Stimulated activated CD8-positive, alpha-beta memory T cell treated with anti-CD3 and anti-CD28 coated beads, Interleukin-15, amount 100 ng/mL, for 24 hours (primary cell): ENCODE results near the gene STARD7.
"Not testable (repeated sequence)": the region's sequence is repeated elsewhere in the genome, so short reads cannot be mapped to it uniquely, and the experiment has no call there.

Experiments used
- DNase-seq: peaks from one replicate; pipeline ENCODE4 v3.0.0-alpha.2; 2020; ENCODE audit warnings: low read depth

Gene STARD7

DNA sequence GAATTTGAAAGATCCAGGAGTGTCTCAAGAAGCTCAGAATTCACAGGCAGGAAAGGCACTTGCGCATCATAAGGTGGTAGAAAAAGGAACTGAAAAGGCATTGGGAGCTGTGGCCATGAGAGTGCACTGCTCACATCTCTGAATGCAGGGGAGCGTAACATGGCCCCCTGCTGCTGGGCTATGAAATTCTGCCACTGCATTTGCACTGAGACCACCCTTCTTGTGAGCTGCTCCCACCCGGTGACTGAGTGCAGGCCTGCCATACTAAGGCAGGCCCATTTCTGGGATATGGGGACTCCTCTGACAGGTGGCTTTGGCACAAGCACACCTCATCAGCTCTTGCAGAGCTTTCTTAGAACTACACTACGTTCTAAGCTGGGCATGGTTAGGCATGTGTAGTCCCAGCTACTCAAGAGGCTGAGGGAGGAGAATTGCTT, 25.3 kb upstream of the STARD7 start:
- no peak for DNase-seq

DNA sequence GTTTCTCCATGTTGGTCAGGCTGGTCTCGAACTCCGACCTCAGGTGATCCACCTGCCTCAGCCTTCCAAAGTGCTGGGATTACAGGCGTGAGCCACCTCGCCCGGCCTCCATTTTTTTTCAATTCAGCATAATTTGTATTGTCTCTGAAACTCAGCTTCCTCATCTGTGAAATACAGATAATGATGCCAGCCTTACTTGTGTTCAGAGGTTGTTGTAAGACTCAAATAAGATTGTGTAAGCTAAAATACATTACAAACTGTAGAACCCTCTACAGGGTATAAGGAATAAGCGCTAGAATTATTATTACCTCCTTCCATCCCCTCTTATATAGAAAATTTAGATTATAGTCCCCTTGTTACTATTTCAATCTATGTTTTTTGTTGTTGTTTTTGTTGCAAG, 24.8 kb upstream of the STARD7 start:
- no peak for DNase-seq

DNA sequence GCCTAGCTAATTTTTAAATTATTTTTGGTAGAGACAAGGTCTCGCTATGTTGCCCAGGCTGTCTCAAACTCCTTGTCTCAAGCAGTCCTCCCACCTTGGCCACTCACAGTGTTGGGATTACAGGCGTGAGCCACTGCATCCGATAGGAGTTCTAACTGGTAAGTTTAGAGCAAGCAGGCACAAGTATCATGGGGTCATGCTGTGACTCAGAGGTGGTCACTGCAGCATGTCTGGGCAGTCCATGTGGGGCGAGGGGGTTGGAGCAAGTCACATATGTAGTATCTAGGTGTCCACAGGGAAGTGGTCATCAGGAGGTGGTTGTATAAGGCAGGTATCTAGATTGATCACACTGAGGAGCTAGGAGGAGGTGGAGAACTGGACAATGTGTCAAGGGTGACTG, 22.7 kb upstream of the STARD7 start:
- DNase-seq, result no peak

DNA sequence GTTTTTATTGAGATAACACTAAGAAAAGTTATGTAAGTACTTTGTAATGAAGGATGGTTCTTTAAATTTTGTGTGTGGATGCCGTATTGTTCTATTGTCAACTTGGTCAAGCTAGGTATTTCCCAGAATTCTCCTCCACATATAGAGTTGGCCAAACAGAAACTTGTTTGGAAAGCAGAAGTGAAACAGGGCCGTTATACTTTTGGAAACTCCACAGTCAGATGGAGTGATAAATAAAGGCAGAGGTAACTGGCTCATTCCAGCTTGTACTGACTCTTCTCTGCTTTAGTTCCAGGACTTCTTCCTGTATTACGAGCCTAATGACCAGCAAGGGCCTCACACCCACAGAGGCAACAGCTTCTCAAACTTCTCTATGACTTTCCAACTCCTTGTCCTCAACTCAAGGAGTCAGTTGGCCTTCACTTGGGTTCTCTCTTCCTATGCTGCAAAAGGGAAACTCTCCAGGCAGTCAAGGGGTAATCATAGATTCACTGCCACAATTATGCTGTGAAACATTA, 16.4 kb upstream of the STARD7 start:
- DNase-seq, result no peak

DNA sequence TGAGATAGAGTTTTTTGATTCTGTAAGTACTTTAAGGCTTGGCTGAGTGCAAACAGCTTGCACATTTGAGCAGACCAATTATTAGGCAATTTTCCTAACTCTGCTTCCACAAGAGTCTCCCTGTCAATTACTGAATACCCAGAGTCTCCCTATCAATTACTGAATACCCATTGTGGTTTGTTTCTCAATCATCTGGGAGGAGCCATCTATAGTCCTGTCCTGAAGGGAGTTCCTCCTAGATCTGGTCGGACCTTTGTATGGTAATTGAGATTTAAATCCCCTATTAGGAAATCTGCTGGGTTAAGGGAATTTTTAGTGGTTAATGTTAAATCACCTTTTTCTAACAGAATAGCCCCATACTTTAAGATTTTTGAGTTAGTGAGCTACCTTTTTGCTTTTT, 12.5 kb upstream of the STARD7 start:
- not testable (repeated sequence) for DNase-seq

DNA sequence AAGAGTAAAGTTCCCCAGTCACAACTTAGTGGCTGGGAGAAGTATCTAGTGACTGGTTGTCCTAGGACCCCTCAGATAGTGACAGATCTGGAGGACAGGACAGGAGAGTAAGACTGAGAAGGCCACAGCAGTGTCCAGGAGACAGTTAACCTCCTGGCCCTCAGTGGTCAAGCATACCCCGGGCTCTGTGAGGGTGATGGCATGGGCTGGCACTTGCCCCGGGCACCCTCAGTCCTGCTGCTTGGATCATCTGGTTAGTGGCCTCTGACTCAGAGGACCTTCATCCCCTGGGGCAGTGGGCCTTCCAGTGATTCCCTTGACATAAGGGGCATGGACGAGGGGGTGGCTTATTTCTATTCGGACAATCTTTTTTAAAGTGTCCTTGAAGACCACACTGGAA, 11.3 kb upstream of the STARD7 start:
- DNase-seq, result not testable (repeated sequence)

DNA sequence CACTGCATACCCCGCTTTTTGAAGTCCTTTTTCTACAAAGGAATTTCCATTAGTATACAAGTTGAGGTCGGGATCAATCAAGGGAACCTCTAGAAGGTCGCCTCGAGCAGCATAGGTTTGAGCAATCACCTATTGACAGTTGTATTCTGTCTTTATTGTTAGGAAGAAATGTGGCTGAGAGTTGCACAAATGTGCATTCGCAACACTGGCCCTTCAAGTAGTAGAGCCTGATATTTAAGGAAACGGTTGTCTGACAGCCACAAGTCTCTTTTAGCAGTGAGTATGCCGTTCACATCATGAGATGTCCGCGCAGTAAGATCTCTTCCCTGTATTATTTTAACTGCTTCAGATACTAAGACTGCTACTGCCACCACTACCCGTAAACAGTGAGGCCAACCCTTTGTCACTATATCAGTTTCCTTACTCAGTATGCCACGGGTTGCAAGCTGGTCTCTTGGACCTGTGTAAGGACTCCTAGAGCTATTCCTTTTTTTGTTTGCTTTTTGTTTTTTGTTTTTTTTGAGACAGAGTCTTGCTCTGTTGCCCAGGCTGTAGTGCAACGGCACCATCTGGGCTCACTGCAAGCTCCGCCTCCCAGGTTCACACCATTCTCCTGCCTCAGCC, 10.0 kb upstream of the STARD7 start:
- DNase-seq, result no peak

DNA sequence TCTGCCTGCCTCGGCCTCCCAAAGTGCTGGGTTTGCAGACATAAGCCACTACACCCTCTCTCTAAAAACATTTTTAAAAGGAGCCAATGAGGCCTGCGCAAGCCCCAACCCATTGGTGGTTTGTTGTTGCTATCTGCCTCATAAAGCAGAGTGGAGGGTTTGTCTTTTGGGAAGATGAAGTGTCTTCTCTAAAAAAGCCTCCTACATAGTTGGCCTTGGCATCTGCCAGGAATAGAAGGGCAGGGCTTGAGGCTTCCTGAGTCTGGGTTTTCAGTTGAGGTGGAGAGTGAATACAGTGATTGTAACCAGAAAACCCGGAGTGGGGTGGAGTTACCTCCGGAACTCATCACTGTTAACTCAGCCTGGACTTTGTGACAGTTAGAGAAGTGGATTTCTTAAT, 5.9 kb upstream of the STARD7 start:
- no peak for DNase-seq

DNA sequence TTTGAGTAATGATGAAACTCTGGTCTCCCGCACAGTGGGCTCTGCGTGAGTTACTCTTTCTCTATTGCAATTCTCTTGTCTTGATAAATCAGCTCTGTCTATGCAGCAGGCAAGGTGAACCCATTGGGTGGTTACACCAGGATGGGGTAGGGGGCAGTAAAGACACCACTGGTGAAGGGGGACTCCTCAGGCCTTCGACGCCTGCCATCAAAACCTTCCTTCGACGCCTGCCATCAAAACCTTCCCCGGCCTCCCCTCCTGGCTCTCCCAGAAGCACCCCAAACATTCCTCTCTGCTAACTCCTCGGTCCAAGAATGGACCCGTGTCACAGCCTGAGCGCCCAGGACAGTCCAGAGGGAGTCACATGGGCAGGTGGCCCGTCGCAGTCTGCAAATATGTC, 4.8 kb upstream of the STARD7 start:
- DNase-seq, result no peak

DNA sequence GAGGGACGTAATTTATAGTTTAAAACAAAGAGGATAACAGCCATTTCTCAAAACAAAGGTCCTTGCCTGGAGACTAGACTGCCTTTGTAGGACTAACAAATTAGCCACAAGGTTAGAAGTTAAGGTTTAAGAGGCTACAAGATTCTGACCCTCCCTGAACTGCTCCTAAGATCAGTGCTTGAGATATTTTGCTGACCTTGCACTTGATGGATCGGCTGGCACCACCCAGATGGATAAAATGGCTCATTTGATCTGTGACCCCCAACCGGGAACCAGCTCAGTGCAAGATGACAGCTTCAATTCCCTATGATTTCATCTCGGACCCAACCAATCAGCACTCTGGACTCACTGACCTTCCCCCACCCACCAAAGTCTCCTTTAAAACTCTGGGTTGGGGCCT, 3.7 kb upstream of the STARD7 start:
- no peak for DNase-seq

DNA sequence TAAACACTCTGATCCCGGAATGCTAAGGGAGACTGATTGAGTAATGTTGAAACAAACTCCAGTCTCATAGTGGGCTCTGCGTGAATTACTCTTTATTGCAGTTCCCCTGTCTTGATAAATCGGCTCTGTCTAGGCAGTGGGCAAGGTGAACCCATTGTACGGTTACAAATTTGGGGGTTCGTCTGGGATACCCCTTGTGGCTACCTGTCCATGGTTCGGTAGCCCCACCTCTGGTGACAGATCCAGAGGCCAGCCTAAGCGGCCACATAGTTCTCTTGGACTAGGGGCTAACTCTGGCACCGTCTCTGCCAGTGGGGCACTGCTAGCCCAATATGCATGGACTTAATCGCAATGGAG, 1.1 kb upstream of the STARD7 start:
- DNase-seq, result no peak

DNA sequence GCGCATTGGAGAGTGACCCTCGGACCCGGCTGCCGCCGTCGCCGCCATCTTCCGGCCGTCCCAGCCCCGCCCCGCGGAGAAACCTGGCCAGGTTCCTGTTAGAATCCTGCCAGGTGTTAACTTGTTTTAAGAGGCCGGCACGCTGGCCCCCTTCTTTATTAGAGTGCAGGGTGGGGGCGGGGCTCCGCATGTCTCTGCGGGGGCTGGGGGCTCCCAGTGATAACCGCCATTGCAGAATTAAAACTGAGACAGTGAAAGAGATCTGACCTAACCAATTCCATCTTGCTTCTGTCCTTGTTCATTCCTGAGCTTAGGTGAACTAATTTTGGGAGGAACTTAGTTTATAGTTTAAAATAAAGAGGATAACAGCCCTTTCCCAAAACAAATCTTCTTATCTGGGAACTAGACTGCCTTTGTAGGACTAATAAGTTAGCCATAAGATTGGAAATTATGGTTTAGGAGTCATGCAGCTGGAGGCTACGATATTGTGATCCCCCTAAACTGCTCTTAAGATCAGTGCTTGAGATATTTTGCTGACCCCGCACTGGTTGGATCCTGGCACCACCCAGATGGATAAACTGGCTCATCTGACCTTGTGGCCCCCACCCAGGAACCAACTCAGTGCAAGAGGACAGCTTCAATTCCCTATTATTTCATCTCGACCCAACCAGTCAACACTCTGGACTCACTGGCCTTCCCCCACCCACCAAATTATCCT, 543 bp upstream of the STARD7 start:
- no peak for DNase-seq

DNA sequence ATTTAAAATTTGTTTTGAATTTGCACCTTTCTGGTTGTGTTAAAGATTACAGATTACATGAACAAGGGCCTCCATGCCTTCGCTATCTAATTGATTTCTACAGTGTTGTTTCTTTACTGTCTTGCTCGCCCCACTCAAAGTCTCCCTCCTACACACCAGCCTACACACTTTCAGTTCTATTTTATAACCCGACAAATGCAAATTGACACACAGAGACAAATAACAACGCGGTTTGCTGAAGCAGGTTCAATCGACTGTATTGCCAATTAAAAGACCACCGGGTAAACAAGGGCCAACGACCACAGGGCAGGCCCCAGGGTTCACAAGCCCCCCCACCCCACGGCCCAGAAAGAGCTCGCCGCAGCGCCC, 869 bp downstream of the STARD7 start:
- no peak for DNase-seq

DNA sequence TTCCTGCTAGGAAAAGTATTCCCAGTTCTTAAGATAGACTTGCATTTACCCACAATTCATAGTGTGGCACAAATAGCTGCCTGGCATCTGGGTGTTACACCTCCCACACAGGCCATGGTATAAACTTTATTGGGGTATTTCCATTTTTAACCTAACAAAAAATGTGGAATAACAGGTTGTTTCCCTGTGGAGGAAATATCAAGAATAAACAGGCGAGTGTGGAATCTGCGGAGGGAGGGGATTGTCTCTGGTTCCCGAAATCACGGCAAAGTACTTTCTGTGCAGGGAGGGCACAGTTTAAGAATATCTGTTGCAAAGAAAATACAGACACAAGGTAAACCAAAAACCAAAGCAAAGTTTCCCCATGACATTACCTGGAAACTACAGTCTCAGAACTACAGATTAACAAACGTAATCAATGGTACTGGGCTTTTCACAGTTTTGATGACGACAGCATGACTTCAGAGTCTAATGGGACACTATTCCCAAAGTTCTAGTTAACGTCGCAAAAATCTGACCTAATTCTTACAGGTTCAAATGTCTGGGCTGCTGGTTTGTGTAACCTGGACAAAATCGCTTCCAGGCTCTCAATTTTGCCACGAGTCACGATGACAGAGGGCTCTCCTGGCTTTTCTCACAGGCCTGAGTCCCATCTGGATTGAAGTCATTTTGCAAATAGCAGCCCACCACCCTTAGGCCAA, 1.4 kb downstream of the STARD7 start:
- DNase-seq, result no peak

DNA sequence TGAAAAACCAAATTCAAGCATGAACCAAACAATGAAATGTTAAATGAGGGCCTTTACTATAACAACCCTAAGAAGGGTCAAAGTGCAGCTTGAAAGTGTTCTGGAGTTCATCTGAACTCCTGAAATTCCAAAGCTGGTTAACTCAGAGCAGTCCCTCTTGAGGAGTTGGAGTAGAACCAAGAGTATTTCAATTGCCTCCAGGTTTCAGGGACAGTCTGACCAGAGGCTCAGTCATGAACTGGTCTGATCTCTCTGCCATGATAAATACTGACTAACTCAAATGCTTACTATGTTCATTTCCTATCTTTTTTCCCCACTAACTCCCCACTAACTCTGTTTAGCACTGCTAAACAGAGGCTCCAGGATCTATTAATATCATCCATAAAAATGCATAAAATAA, 2.7 kb downstream of the STARD7 start:
- no peak for DNase-seq

DNA sequence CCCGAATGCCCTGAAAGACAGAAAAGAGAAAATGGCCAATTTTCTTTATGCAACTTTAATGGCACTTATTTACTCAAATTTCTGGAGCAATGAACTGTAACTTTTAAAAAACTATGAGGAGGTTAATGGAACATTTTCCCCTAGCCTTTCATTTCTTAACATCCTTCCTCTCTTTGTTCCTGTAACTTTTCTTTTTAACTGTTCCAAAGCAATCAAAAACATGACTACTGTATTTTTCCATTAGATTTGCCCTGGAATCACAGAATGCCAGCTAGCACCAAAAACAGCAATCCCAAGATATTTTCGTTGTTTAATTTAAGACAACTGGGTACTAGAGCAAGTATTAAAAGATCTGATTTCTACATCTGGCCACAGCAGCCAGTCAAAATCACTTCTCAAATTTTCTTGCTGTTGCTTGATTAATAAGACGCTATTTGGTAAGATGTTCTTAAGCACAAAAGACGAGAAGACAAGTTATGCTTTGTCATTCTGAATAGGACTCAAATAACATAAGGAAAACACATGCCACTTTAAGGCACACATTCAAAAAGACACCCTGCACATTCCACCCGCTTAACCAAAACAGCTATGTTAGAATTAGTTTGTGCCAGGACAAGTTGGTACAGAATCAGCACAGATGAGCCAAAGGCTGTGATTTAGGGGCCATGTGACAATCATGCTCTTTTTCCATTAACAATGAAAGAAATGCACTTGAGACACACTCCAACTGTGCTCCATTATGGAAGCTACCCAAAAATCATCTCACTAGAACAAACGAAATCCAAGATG, 3.6 kb downstream of the STARD7 start:
- DNase-seq, result no peak

DNA sequence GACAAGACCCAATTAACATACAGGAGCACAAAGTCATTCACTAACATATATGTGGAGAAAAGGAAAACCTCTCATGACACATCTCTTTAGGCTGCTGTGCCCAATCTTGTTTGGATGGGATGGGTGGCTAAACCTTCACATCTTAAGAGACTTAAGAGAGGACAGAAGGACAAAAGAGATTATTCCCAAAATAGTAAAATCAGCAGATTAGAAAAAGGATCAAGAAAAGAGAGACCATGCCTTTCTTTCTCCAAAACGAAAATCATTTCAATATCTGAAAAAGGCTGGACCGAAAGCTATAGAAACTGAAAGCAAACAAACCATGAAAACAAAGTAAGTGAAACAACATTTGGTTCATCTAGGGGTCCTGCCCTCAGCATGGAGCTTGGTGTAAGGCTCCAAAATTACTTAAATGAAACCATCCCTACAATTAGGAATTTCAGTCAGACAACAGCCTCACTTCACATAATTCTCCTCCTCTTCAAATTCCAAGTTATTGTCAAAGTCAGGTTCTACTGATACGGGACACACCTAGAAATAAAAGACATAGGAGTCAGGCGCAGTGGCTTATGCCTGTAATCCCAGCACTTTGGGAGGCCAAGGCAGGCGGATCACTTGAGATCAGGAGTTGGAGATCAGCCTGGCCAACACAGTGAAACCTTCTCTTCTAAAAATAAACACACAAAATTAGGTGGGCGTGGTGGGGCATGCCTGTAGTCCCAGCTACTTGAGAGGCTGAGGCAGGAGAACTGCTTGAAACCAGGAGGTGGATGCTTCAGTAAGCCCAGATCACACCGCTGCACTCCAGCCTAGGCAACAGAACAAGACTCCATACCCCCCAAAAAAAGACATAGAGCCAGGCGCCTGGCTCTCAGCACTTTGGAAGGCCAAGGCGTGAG, 5.2 kb downstream of the STARD7 start:
- DNase-seq, result no peak

DNA sequence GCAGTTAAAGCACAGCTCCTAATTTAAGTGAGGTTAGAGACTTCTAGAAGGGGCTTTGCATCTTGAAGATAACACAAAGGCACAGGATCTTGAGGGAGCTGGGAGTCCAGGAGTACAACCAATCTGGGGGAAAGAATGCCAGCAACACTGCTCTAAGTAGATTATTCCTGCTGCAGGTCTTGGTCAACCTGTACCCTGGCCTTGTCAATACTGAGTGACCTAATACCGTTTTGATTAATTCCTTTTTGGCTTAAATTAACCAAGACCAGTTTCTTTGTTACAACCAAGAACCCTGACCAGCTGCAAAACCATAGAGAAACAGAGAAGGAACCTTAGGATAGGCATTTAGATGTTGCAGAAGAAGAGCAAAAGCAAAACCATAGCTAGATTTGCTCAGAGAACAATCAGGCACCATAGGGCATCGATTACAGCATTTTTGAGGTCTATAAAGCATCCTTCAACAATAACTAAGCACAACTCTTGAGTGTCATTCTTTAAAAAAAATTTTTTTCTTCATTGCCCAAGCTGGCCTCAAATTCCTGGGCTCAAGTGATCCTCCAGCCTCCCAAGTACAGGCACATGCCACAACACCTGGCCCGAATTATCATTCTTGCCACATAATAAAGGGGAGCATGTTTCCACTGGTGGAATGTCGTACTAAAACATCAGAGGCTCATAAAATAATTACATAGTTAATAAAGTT, 6.3 kb downstream of the STARD7 start:
- DNase-seq, result no peak

DNA sequence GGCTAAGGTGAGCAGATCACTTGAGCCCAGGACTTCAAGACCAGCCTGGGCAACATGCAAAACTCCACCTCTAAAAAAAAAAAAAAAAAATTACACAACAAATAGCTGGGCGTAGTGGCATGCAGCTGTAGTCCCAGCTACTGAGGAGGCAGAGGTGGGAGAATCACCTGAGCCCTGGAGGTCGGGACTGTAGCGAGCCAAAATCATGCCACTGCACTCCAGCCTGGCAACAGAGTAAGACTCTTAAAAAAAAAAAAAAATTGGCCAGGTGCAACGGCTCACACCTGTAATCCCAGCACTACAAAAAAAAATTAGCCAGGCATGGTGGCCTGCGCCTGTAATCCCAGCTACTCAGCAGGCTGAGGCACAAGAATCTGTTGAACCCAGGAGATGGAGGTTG, 7.3 kb downstream of the STARD7 start:
- DNase-seq, result no peak

DNA sequence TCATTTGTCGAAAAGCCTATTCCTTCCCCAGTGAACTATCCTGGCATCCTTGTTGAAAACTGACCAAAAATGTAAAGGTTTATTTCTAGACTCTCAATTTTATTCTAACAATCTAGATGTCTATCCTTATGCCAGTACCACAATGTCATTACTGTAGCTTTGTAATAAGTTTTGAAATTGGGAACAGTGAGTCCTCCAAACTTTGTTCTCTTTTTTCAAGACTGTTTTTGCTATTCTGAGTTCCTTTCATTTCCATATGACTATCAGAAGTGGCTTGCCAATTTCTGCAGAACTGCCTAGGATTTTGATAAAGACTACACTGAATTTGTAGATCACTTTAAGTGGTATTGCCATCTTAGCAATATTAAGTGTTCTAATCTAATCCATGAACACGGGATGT, 9.7 kb downstream of the STARD7 start:
- DNase-seq, result no peak
